Hematopoietic multipotent progenitor cell (in vitro differentiated cells): Measurements from ENCODE around the gene CAPS. TPM values are rescaled to one million over a fixed set of nuclear protein-coding genes. Genes with fewer than 3 reads are reported as not detected.

Experiments
- total RNA-seq: library from RNA; depleted of rRNA; stranded (reverse); fragments of >200 nt; gene quantifications from one replicate; pipeline ENCODE4 v1.2.3, GENCODE V29; 2012

CAPS gene
- total RNA-seq, 1 donor: 11.3 TPM

Other genes with a start within 250 kb of the CAPS start
- 27.5 TPM for gene MICOS13, start 233.7 kb upstream of the CAPS start, total RNA-seq
- gene HSD11B1L, start 233.2 kb upstream of the CAPS start, total RNA-seq: 8.1 TPM
- 801 TPM for gene RPL36, start 224.0 kb upstream of the CAPS start, total RNA-seq
- gene LONP1, start 194.1 kb upstream of the CAPS start, total RNA-seq: 78.6 TPM
- gene CATSPERD, start 193.6 kb upstream of the CAPS start, total RNA-seq: not detected
- gene PRR22, start 129.5 kb upstream of the CAPS start, total RNA-seq: 2.2 TPM
- gene DUS3L, start 123.1 kb upstream of the CAPS start, total RNA-seq: 98.0 TPM
- 0.54 TPM for gene NRTN, start 109.2 kb upstream of the CAPS start, total RNA-seq
- 2.4 TPM for gene FUT6, start 74.6 kb upstream of the CAPS start, total RNA-seq
- gene FUT3, start 62.8 kb upstream of the CAPS start, total RNA-seq: under 0.01 TPM
- 0.54 TPM for gene FUT5, start 43.7 kb upstream of the CAPS start, total RNA-seq
- 283 TPM for gene NDUFA11, start 10.5 kb upstream of the CAPS start, total RNA-seq
- gene VMAC, start 9.4 kb upstream of the CAPS start, total RNA-seq: 25.3 TPM
- 61.9 TPM for gene RANBP3, start 63.9 kb downstream of the CAPS start, total RNA-seq
- gene RFX2, start 196.2 kb downstream of the CAPS start, total RNA-seq: 81.1 TPM
- under 0.01 TPM for gene ACSBG2, start 221.4 kb downstream of the CAPS start, total RNA-seq